Daoy (cell line): Measurements from ENCODE around the gene MEGF6. TPM values are rescaled to one million over a fixed set of nuclear protein-coding genes. Genes with fewer than 3 reads are reported as not detected.

Source experiments
- DNase-seq: peaks from one replicate; pipeline ENCODE4 v3.0.0-alpha.2; 2015; ENCODE audit warnings: low read depth
- total RNA-seq: library from RNA; depleted of rRNA; stranded (reverse); fragments of >200 nt; shearing (Covaris generic); gene quantifications from 2 replicates; pipeline ENCODE4 v1.2.3, GENCODE V29; 2014

MEGF6 gene
- total RNA-seq, 1 experiment from 2014 or later: 2.5 TPM

- no peak for DNase-seq
These were observed 121.1 kb downstream of the MEGF6 start for GRCh38 chr1:3490046-3490745.

GRCh38 chr1:3488432-3488831 lies 122.9 kb downstream of the MEGF6 start:
- no peak for DNase-seq

- DNase-seq: no peak
These were observed 126.3 kb downstream of the MEGF6 start for GRCh38 chr1:3485016-3485415.

- peak; percentile 57 for DNase-seq
These were observed 127.4 kb downstream of the MEGF6 start for GRCh38 chr1:3483801-3484444.

- DNase-seq: no peak
These were observed 127.9 kb downstream of the MEGF6 start for GRCh38 chr1:3483380-3483779.

GRCh38 chr1:3482378-3482849 lies 128.9 kb downstream of the MEGF6 start:
- DNase-seq: peak; percentile 69

- DNase-seq: no peak
These were observed 129.4 kb downstream of the MEGF6 start for GRCh38 chr1:3481836-3482375.

GRCh38 chr1:3481046-3481445 lies 130.3 kb downstream of the MEGF6 start:
- DNase-seq: no peak

GRCh38 chr1:3480369-3480719 lies 131.0 kb downstream of the MEGF6 start:
- no peak for DNase-seq

- DNase-seq: no peak
These were observed 131.6 kb downstream of the MEGF6 start for GRCh38 chr1:3479511-3480368.

GRCh38 chr1:3478187-3478586 lies 133.1 kb downstream of the MEGF6 start:
- DNase-seq: no peak

- DNase-seq: no peak
These were observed 133.9 kb downstream of the MEGF6 start for GRCh38 chr1:3477241-3477995.

- no peak for DNase-seq
These were observed 134.6 kb downstream of the MEGF6 start for GRCh38 chr1:3476666-3477065.

GRCh38 chr1:3475839-3476573 lies 135.3 kb downstream of the MEGF6 start:
- DNase-seq: no peak

- no peak for DNase-seq
These were observed 136.9 kb downstream of the MEGF6 start for GRCh38 chr1:3474421-3474820.

- DNase-seq: no peak
These were observed 137.3 kb downstream of the MEGF6 start for GRCh38 chr1:3474016-3474415.

GRCh38 chr1:3473381-3473844 lies 137.9 kb downstream of the MEGF6 start:
- peak; percentile 90 for DNase-seq

GRCh38 chr1:3472906-3473305 lies 138.4 kb downstream of the MEGF6 start:
- DNase-seq: no peak

GRCh38 chr1:3472088-3472850 lies 139.0 kb downstream of the MEGF6 start:
- no peak for DNase-seq
